ENCODE data around the gene SLC23A1.
A peak's percentile ranks its signal among the peaks of the same experiment; 100 is the strongest.
"Not testable (repeated sequence)": the region's sequence is repeated elsewhere in the genome, so short reads cannot be mapped to it uniquely, and the experiment has no call there.

SLC23A1 gene

GRCh38 chr5:139378101-139378825 lies 4.8 kb downstream of the SLC23A1 start:
- Mint-ChIP-seq H3K4me3 (no peak overlapping the region), H3K9me3 (no peaks in the 10 kb centered on the region), H3K27ac (no peak overlapping the region), H3K27me3 (ENCODE audit: low read depth) (no peaks in the 10 kb centered on the region), H3K4me1 (ENCODE audit: low read depth) (peaks cover 7% of the 10 kb centered on the region), H3K36me3 (ENCODE audit: low read depth) (peaks cover 10% of the 10 kb centered on the region)

DNA sequence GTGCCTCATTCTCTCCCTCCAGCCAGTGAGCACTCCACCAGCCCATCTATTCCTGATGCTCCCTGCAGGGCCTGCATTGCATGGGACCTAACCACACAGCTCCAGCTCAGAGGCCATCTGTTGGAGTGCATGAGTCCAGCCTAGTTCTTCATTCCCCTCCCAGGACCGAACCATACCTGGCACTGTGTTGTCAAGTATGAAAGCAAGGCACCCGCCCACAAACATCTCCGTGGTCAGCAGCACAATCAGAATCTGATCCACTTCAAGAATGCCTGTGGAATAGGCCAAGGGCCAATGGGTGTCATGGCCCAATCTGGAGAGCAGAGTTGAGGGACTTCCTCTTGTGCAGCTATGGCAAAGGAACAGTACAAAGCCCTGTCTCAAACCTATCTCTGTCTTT lies 5.9 kb downstream of the SLC23A1 start:
- Mint-ChIP-seq H3K9me3 (no peaks in the 10 kb centered on the region), H3K4me3 (no peak overlapping the region), H3K4me1 (ENCODE audit: low read depth) (peaks cover 8% of the 10 kb centered on the region), H3K27me3 (ENCODE audit: low read depth) (no peaks in the 10 kb centered on the region), H3K36me3 (ENCODE audit: low read depth) (peaks cover 12% of the 10 kb centered on the region), H3K27ac (no peak overlapping the region)

DNA sequence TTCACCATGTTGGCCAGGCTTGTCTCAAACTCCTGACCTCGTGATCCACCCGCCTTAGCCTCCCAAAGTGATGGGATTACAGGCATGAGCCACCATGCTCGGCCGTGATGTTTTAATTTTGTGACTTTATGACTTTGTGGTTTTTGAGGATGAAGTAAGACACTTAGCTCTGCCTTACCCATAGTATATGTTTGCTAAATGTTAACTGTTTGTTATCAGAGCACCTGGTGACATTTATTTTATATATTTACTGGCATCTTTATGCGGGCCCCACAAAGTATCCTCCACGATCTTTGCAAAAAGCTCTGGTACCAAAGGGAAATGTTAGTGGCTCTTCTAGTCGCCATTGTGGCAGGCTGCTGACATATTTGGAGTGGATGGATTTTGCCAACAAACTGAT lies 6.7 kb downstream of the SLC23A1 start:
- H3K27ac Mint-ChIP-seq, result no peak overlapping the region

DNA sequence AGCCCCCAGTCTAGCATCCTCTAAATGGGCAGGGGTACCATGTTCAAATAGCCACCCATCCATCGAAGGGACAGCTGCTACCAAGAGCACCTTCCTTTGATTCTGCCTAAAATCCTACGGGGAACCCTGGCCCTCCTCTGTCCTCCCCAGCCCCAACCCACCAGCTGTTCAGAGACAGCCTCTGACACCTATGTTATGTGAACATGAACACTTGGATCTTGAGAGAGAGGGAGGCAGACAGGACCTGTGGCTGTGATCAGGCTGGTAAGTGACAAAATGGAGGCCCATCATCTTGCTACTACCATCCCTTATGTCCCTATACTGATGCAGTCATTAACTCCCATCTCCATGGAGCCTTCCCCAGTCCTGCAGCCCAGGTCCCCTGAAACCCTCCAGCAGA lies 8.2 kb downstream of the SLC23A1 start:
- Mint-ChIP-seq H3K9me3 (no peaks in the 10 kb centered on the region), H3K27ac (no peak overlapping the region), H3K4me3 (no peak overlapping the region), H3K36me3 (ENCODE audit: low read depth) (peaks cover 17% of the 10 kb centered on the region), H3K4me1 (ENCODE audit: low read depth) (peaks cover 20% of the 10 kb centered on the region), H3K27me3 (ENCODE audit: low read depth) (no peaks in the 10 kb centered on the region)

More for the DNA sequence above, 6.7 kb downstream of the SLC23A1 start:
- Mint-ChIP-seq H3K27me3 (ENCODE audit: low read depth) (no peaks in the 10 kb centered on the region), H3K4me3 (no peak overlapping the region), H3K36me3 (ENCODE audit: low read depth) (peaks cover 17% of the 10 kb centered on the region), H3K4me1 (ENCODE audit: low read depth) (peaks cover 16% of the 10 kb centered on the region), H3K9me3 (no peaks in the 10 kb centered on the region)

DNA sequence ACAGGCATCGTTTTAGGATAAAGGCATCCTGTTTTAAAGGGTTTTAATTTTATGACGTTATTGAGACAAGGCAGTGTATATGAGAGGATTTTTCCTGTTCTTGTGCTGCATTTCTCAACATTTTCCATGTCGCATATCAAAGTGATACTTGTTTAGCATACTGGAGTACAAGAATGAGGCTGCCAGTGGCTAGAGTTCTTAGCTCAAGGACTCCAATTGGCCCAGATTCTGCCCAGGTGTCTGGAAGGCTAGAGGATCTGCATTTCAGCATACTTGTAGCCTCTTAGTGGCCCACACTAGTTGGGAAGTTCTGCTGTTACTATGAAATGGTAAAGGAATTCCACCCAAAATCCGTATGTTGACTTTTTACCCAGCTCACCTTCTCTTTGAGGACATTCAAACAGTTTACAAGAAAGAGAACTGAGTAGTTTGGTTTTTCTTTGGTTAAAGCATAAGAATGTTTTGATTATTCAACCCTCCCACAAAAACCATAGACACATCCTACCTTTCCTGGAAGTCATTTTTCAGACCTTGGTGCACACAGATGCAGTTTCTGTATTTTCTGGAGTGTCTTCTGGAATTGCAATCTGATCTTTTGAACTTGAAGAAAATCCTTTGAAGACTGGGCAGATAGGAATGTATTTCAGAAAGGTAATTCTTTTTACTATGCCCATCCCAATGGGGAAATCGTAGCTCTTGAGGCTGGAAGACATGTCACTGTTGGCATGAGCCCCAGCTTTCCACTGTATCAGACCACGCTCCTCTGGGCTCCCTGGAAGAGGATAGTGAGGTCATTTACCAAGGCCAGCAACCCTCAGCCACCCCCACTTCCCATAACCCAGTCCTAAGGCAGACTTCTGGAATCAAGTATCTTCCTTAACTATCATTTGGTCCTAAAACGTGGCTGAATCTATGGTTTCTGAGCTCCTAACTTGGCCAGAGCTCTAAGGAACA lies 11.3 kb downstream of the SLC23A1 start:
- peaks cover 16% of the 10 kb centered on the region for H3K36me3 Mint-ChIP-seq (ENCODE audit: low read depth)

DNA sequence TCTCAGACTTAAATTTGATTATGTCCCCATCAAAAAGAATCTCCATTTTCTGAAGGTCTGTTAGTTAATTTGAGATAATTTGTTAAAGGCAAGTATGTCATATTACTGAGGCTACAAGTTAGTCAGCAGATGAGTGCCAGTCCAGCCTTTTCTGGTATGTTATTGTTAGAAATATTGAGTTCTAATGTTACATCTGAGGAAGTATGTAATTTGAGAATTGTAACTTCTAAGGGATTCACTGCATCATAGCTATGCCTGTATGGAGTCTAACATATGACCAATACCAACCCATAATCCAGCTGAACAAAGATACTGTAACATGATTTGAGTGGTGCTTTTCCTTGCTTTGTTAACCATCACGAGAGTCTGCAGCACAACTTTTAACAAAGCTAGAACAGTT lies 13.9 kb downstream of the SLC23A1 start:
- Mint-ChIP-seq H3K27me3 (ENCODE audit: low read depth) (no peaks in the 10 kb centered on the region), H3K36me3 (ENCODE audit: low read depth) (peaks cover 19% of the 10 kb centered on the region), H3K4me3 (no peak overlapping the region), H3K4me1 (ENCODE audit: low read depth) (peaks cover 15% of the 10 kb centered on the region), H3K9me3 (no peaks in the 10 kb centered on the region), H3K27ac (no peak overlapping the region)

More for the DNA sequence above, 11.3 kb downstream of the SLC23A1 start:
- H3K27me3 Mint-ChIP-seq (ENCODE audit: low read depth), result no peaks in the 10 kb centered on the region
- peak overlapping the region; percentile 23 for H3K4me3 Mint-ChIP-seq
- peaks cover 15% of the 10 kb centered on the region for H3K4me1 Mint-ChIP-seq (ENCODE audit: low read depth)
- H3K27ac Mint-ChIP-seq, result peak overlapping the region; percentile 15
- H3K9me3 Mint-ChIP-seq, result no peaks in the 10 kb centered on the region

DNA sequence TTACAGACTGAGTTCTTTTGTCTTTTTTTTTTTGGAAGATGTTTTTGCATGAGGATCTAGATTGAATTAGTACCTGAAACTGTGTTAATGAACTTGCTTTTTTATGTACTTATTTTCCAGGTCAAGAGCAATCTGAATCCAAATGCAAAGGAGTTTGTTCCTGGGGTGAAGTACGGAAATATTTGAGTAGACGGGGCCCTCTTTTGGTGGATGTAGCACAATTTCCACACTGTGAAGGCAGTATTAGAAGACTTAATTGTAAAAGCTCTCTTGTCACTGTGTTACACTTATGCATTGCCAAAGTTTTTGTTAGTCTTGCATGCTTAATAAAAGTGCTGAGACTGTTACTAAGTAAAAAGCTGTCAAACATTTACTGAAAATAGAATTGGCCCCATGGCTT lies 14.5 kb downstream of the SLC23A1 start:
- H3K4me1 Mint-ChIP-seq (ENCODE audit: low read depth), result peaks cover 19% of the 10 kb centered on the region
- no peaks in the 10 kb centered on the region for H3K9me3 Mint-ChIP-seq
- peaks cover 25% of the 10 kb centered on the region for H3K36me3 Mint-ChIP-seq (ENCODE audit: low read depth)
- H3K27ac Mint-ChIP-seq, result no peak overlapping the region
- H3K4me3 Mint-ChIP-seq, result no peak overlapping the region
- H3K27me3 Mint-ChIP-seq (ENCODE audit: low read depth), result no peaks in the 10 kb centered on the region

- peaks cover 10% of the 10 kb centered on the region for H3K4me1 Mint-ChIP-seq (ENCODE audit: low read depth)
- no peaks in the 10 kb centered on the region for H3K27me3 Mint-ChIP-seq (ENCODE audit: low read depth)
- H3K27ac Mint-ChIP-seq, result no peak overlapping the region
- H3K36me3 Mint-ChIP-seq (ENCODE audit: low read depth), result peaks cover 29% of the 10 kb centered on the region
- no peaks in the 10 kb centered on the region for H3K9me3 Mint-ChIP-seq
- H3K4me3 Mint-ChIP-seq, result no peak overlapping the region
Measured at GRCh38 chr5:139364466-139364865, 18.6 kb downstream of the SLC23A1 start.

DNA sequence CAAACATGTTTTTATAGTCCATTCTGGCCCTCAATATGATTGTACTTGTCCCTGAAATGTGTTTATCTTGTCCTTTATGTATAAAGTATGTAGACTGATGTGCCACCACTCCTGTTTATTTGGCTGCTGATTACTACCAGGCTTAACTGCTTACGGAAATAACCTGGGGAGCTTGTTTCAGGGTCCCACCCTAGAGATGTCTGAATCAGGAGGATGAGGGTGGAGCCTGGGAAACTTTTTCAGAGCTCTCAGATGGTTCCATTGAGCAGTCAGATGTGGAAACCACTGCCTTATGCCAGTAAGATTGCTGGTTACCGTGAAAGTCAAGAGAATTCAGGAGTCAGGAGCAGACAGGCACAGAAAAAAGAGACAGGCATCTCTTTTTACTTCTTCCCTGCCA lies 19.2 kb downstream of the SLC23A1 start:
- Mint-ChIP-seq H3K27me3 (ENCODE audit: low read depth) (no peaks in the 10 kb centered on the region), H3K4me3 (no peak overlapping the region), H3K36me3 (ENCODE audit: low read depth) (peaks cover 29% of the 10 kb centered on the region), H3K27ac (peak overlapping the region; percentile 14), H3K9me3 (no peaks in the 10 kb centered on the region), H3K4me1 (ENCODE audit: low read depth) (peaks cover 10% of the 10 kb centered on the region)

- peaks cover 31% of the 10 kb centered on the region for H3K36me3 Mint-ChIP-seq (ENCODE audit: low read depth)
- no peaks in the 10 kb centered on the region for H3K27me3 Mint-ChIP-seq (ENCODE audit: low read depth)
- no peaks in the 10 kb centered on the region for H3K9me3 Mint-ChIP-seq
- H3K4me1 Mint-ChIP-seq (ENCODE audit: low read depth), result peaks cover 12% of the 10 kb centered on the region
- H3K27ac Mint-ChIP-seq, result peak overlapping the region; percentile 49
- H3K4me3 Mint-ChIP-seq, result no peak overlapping the region
Measured at GRCh38 chr5:139361835-139362429, 21.2 kb downstream of the SLC23A1 start.

DNA sequence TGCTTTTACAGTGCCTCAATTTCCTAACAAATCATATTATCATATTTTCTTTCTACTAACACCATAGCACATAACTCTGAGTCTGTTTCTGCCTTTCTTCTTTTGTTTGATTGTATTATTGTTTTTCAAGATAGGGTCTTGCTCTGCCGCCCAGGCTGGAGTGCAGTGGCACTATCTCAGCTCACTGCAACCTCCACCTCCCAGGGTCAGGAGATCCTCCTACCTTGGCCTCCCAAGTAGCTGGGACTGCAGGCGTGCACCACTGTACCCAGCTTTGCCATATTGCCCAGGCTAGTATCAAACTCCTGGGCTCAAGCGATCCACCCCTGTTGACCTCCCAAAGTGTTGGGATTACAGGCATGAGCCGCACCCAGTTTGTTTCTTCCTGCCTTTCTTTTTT lies 22.7 kb downstream of the SLC23A1 start:
- Mint-ChIP-seq H3K27ac (peak overlapping the region; percentile 31), H3K4me1 (ENCODE audit: low read depth) (peaks cover 14% of the 10 kb centered on the region), H3K36me3 (ENCODE audit: low read depth) (peaks cover 33% of the 10 kb centered on the region), H3K27me3 (ENCODE audit: low read depth) (no peaks in the 10 kb centered on the region), H3K4me3 (no peak overlapping the region), H3K9me3 (no peaks in the 10 kb centered on the region)

- no peaks in the 10 kb centered on the region for H3K27me3 Mint-ChIP-seq (ENCODE audit: low read depth)
- H3K36me3 Mint-ChIP-seq (ENCODE audit: low read depth), result peaks cover 24% of the 10 kb centered on the region
- H3K27ac Mint-ChIP-seq, result no peak overlapping the region
- peaks cover 7% of the 10 kb centered on the region for H3K4me1 Mint-ChIP-seq (ENCODE audit: low read depth)
- no peak overlapping the region for H3K4me3 Mint-ChIP-seq
- H3K9me3 Mint-ChIP-seq, result peaks cover 6% of the 10 kb centered on the region
Measured at GRCh38 chr5:139358064-139358463, 25.0 kb downstream of the SLC23A1 start.

GRCh38 chr5:139355900-139356299 lies 27.2 kb downstream of the SLC23A1 start:
- not testable (repeated sequence) for H3K4me1 Mint-ChIP-seq (ENCODE audit: low read depth); H3K4me3 Mint-ChIP-seq; H3K27me3 Mint-ChIP-seq (ENCODE audit: low read depth); H3K9me3 Mint-ChIP-seq; H3K27ac Mint-ChIP-seq
- H3K36me3 Mint-ChIP-seq (ENCODE audit: low read depth), result peaks cover 23% of the 10 kb centered on the region

DNA sequence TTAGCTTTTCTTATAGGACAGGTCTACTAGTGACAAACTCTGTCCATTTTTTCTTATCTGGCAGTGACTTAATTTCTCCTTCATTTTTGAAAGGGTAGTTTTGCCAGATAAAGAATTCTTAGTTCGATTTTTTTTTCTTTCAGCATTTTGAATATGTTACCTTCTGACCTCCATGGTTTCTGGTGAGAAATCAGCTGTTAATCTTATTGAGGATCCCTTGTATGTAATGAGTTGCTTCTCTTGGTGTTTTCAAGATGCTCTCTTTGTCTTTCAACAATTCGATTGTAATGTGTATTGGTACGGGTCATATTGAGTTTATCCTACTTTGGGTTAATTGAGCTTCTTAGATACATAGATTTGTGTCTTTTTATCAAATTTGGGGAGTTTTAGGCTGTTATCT lies 28.9 kb downstream of the SLC23A1 start:
- no peaks in the 10 kb centered on the region for H3K27me3 Mint-ChIP-seq (ENCODE audit: low read depth)
- H3K9me3 Mint-ChIP-seq, result peaks cover 6% of the 10 kb centered on the region
- H3K4me3 Mint-ChIP-seq, result no peak overlapping the region
- H3K27ac Mint-ChIP-seq, result peak overlapping the region; percentile 59
- H3K36me3 Mint-ChIP-seq (ENCODE audit: low read depth), result peaks cover 17% of the 10 kb centered on the region
- H3K4me1 Mint-ChIP-seq (ENCODE audit: low read depth), result peaks cover 5% of the 10 kb centered on the region

All from T-helper 1 cell treated with Interleukin-12 subunit alpha and Interleukin-12 subunit beta and Interleukin-4 antibody, amounts not matched to agents 30 μg/mL and 1 μg/mL, for 36 hours (primary cell).